Measurements from ENCODE around the gene TRAPPC10. TPM values are rescaled to one million over a fixed set of nuclear protein-coding genes. Genes with fewer than 3 reads are reported as not detected.

Gene TRAPPC10
- total RNA-seq, 3 donors from 2014 or later (not counting 1 experiment from before 2014, with no cell fraction given) = 187 to 232 (median 213) TPM

DNA sequence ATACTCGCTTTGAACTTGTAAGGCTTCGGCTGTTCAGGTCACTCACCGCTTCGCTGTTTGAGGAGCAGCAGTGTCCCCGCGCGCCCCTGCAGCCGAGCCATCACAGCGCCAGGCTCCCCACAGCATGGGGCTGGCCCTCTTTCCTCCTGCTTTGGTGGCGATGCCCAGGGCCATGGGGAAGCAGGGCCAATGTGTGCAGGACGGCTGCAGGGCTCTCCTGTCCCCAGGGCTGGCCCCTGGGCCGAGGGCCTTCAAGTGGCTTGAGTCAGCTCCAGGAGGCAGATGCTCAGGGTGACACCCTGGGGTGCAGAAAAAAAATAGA, 38.5 kb upstream of the TRAPPC10 start:
- Mint-ChIP-seq H3K27ac (peak overlapping the region in 1 of 2 donors; percentile 81), H3K4me1 (peaks cover 24 to 27% of the 10 kb centered on the region in 2 donors), H3K27me3 (ENCODE audit: low read depth in 2 of 2) (no peaks in the 10 kb centered on the region), H3K36me3 (no peaks in the 10 kb centered on the region), H3K9me3 (no peaks in the 10 kb centered on the region), H3K4me3 (no peak overlapping the region)
- peaks cover 12% of the 10 kb centered on the region for H3K4me1 ChIP-seq (ENCODE audit: control insufficient read depth, insufficient read depth, low read length)
- no peaks in the 10 kb centered on the region for H3K27me3 ChIP-seq (ENCODE audit: control insufficient read depth, insufficient read depth, low read length)
- DNase-seq (no peak), ATAC-seq (no peak)
- H3K4me3 ChIP-seq (ENCODE audit: low read length) = no peak overlapping the region
- intact Hi-C loops (cut with micrococcal nuclease) = no loop called here
- no peaks in the 10 kb centered on the region for H3K9me3 ChIP-seq (ENCODE audit: control insufficient read depth, insufficient read depth, low read length)
- TF ChIP-seq, protein P1, sequence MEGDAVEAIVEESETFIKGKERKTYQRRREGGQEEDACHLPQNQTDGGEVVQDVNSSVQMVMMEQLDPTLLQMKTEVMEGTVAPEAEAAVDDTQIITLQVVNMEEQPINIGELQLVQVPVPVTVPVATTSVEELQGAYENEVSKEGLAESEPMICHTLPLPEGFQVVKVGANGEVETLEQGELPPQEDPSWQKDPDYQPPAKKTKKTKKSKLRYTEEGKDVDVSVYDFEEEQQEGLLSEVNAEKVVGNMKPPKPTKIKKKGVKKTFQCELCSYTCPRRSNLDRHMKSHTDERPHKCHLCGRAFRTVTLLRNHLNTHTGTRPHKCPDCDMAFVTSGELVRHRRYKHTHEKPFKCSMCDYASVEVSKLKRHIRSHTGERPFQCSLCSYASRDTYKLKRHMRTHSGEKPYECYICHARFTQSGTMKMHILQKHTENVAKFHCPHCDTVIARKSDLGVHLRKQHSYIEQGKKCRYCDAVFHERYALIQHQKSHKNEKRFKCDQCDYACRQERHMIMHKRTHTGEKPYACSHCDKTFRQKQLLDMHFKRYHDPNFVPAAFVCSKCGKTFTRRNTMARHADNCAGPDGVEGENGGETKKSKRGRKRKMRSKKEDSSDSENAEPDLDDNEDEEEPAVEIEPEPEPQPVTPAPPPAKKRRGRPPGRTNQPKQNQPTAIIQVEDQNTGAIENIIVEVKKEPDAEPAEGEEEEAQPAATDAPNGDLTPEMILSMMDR (IDR thresholded peaks at IDR 0.05) = no peak
- H3K36me3 ChIP-seq (ENCODE audit: control insufficient read depth, insufficient read depth, low read length) = peaks cover 20% of the 10 kb centered on the region
- H3K27ac ChIP-seq (ENCODE audit: low read length) = no peak overlapping the region
- 93% methylated on average over 12 of the region's 12 CpGs for WGBS (ENCODE audit: insufficient coverage)

DNA sequence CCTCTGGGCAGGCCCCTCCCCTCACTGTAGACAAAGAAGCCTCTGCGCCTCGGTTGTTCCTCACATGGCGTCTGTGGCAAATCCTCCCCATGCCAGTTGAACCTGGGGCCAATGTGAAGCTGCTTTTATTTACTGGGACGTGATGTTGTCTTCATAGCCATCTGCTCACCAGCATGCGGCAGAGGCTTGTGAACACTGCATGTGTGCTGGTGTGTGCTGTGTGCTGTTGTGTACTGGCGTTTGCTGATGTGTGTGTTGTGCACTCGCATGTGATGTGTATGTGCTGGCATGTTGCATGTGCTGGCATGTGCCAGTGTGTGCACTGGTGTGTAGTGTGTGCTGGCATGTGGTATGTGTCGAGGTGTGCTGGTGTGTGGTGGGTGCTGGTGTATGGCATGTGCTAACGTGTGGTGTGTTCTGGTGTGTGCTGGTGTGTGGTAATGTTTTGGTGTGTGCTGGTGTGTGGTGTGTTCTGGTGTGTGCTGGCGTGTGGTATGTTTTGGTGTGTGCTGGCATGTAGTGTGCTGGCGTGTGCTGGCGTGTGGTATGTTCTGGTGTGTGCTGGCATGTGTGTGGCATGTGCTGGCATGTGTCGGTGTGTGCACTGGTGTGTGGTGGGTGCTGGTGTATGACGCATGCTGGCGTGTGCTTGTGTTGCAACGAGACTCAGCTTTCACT, 37.2 kb upstream of the TRAPPC10 start:
- DNase-seq (peak in 1 of 2 donors; percentile 13), ATAC-seq (peak in 2 of 3 donors; percentile 11 to 34)
- intact Hi-C loops (cut with micrococcal nuclease) = loop anchor here (1.0 kb wide), 1 partner anchor 165 kb away; no protein-coding TSS in a partner anchor
- no peaks in the 10 kb centered on the region for H3K27me3 Mint-ChIP-seq (ENCODE audit: low read depth in 2 of 2)
- H3K27ac Mint-ChIP-seq = peak overlapping the region; percentile 4 to 81
- WGBS (ENCODE audit: insufficient coverage) = 90% methylated on average over 16 of the region's 16 CpGs
- H3K36me3 Mint-ChIP-seq = no peaks in the 10 kb centered on the region
- Histone ChIP-seq H3K9me3 (ENCODE audit: control insufficient read depth, insufficient read depth, low read length) (no peaks in the 10 kb centered on the region), H3K27me3 (ENCODE audit: control insufficient read depth, insufficient read depth, low read length) (no peaks in the 10 kb centered on the region), H3K4me1 (ENCODE audit: control insufficient read depth, insufficient read depth, low read length) (peaks cover 12% of the 10 kb centered on the region), H3K36me3 (ENCODE audit: control insufficient read depth, insufficient read depth, low read length) (peaks cover 18% of the 10 kb centered on the region), H3K4me3 (ENCODE audit: low read length) (no peak overlapping the region), H3K27ac (ENCODE audit: low read length) (no peak overlapping the region)
- peaks cover 25 to 27% of the 10 kb centered on the region in 2 donors for H3K4me1 Mint-ChIP-seq
- no peaks in the 10 kb centered on the region for H3K9me3 Mint-ChIP-seq
- TF ChIP-seq, protein P1 (IDR thresholded peaks at IDR 0.05) = no peak
- H3K4me3 Mint-ChIP-seq = no peak overlapping the region

DNA sequence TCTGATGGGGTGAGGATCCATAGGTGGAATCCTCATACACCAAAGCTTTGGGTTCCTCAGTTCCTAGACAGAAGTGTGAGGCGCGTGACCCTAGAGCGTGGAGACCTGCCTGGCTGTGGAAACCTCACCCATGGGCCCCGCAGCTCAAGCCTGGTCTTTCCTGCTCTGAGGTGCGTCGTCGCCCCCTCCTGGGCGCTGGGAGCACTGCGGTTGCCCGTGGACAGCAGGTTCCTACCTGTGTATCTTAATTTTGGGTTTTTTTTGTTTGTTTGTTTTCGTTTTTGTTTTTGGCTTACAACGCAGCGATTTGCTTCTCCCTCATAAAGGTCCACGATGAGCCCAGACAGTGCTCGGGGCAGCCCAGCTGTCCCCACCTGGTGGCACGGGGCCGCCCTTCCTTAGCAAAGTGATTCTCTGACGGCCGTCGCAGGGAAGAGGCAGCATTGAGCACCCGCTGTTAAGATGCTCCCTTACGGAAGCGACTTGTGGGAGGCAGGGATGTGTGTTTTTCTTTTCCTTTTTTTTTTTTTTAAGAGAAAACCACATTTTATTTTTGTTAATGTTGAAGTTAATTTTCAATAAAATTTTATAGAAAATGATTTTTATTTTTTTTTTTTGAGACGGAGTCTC, 36.5 kb upstream of the TRAPPC10 start:
- Mint-ChIP-seq H3K36me3 (no peaks in the 10 kb centered on the region), H3K4me3 (no peak overlapping the region), H3K27me3 (ENCODE audit: low read depth in 2 of 2) (no peaks in the 10 kb centered on the region), H3K27ac (peak overlapping the region; percentile 4 to 81), H3K9me3 (no peaks in the 10 kb centered on the region), H3K4me1 (peaks cover 25 to 27% of the 10 kb centered on the region in 2 donors)
- DNase-seq (peak; percentile 74 to 88), ATAC-seq (peak; percentile 78 to 93 (median 88))
- H3K36me3 ChIP-seq (ENCODE audit: control insufficient read depth, insufficient read depth, low read length) = peaks cover 13% of the 10 kb centered on the region
- H3K9me3 ChIP-seq (ENCODE audit: control insufficient read depth, insufficient read depth, low read length) = no peaks in the 10 kb centered on the region
- no peaks in the 10 kb centered on the region for H3K27me3 ChIP-seq (ENCODE audit: control insufficient read depth, insufficient read depth, low read length)
- 20% methylated on average over 18 of the region's 24 CpGs for WGBS (ENCODE audit: insufficient coverage)
- H3K4me3 ChIP-seq (ENCODE audit: low read length) = no peak overlapping the region
- peaks cover 12% of the 10 kb centered on the region for H3K4me1 ChIP-seq (ENCODE audit: control insufficient read depth, insufficient read depth, low read length)
- intact Hi-C loops (cut with micrococcal nuclease) = loop anchor here (1.0 kb wide), 1 partner anchor 165 kb away; no protein-coding TSS in a partner anchor
- TF ChIP-seq, protein P1 (IDR thresholded peaks at IDR 0.05) = peak; percentile 78
- H3K27ac ChIP-seq (ENCODE audit: low read length) = no peak overlapping the region
